K562 (cell line): ENCODE measurements around the gene PLEKHA6. TPM values are rescaled to one million over a fixed set of nuclear protein-coding genes. Genes with fewer than 3 reads are reported as not detected.

Experiments used
- ATAC-seq: fragments of 200-7000 bp; cut with Tn5 transposase; 3 replicates; pipeline ENCODE4 v1.9.1; 2020; ENCODE audit warnings: moderate library complexity
- BruUV-seq: library from RNA; stranded (reverse); fragments of 400-500 nt; replicated peaks from 2 replicates; lab custom pipeline; 2021; lab: Mats Ljungman, UMichigan
- CTCF ChIA-PET: fragments of 300-600 bp; formaldehyde crosslinking; extraction: SDS; loops from one replicate; lab custom pipeline; 2021; ENCODE audit warnings: low intra/inter-chr PET ratio; lab: Yijun Ruan, JAX
- POLR2A ChIA-PET: fragments of 300-600, 350-650 bp; sonication (Branson Sonifier 250); formaldehyde crosslinking; extraction: SDS; loops from one replicate; lab custom pipeline; 2021; ENCODE audit warnings: antibody characterized with exemption, inconsistent platforms; lab: Yijun Ruan, JAX
- DNase-seq, 4 experiments: peaks; one replicate each; pipeline versions ENCODE4 v3.0.0 to v3.0.0-alpha.2; 2011 to 2018; ENCODE audit warnings: low spot score in 3 of 4, mixed read lengths in 3 of 4; ENCODE audit errors: extremely low read depth in 1 of 4
- FAIRE-seq: peaks from 2 replicates; lab custom pipeline; 2011; peaks lifted over from hg19 to GRCh38; lab: Jason Lieb, UNC
- H2AFZ ChIP-seq: 2 replicates; pipeline ENCODE4 v1.6.0; 2011; ENCODE audit warnings: low read depth, low read length, control low read depth, inconsistent platforms
- H3K27ac ChIP-seq: fragments of 200-600 bp; 3 replicates; pipeline ENCODE4 v1.8.0; 2011; ENCODE audit warnings: low read depth, mild to moderate bottlenecking, control low read depth, inconsistent platforms, low read length, moderate library complexity, mixed read lengths; ENCODE audit errors: extremely low read depth
- H3K27me3 ChIP-seq, 2 experiments: fragments of 300-600 bp in 1 of 2; 2 replicates in 1 of 2; 3 replicates in 1 of 2; pipeline versions ENCODE4 v1.6.0 to v1.8.0; 2011; ENCODE audit warnings: inconsistent platforms in 2 of 2, low read length in 2 of 2, mild to moderate bottlenecking in 1 of 2, mixed read lengths in 1 of 2, moderate library complexity in 1 of 2; ENCODE audit not compliant: control insufficient read depth in 2 of 2, insufficient read depth in 2 of 2
- H3K36me3 ChIP-seq: fragments of 300-600 bp; 3 replicates; pipeline ENCODE4 v1.8.0; 2011; ENCODE audit warnings: mild to moderate bottlenecking, low read length, inconsistent platforms; ENCODE audit not compliant: control insufficient read depth, insufficient read depth
- H3K4me1 ChIP-seq, 2 experiments: fragments of 200-600 bp in 1 of 2; replicated peaks in 1 of 2; 2 replicates in 1 of 2; 3 replicates in 1 of 2; pipeline versions ENCODE4 v1.5.1 to v1.8.0; 2011; ENCODE audit warnings: inconsistent platforms in 2 of 2, low read length in 2 of 2, mild to moderate bottlenecking in 1 of 2, mixed read lengths in 1 of 2, moderate library complexity in 1 of 2; ENCODE audit not compliant: control insufficient read depth in 2 of 2, insufficient read depth in 2 of 2
- H3K4me2 ChIP-seq: 2 replicates; pipeline ENCODE4 v1.6.1; 2011; ENCODE audit warnings: low read length, control low read depth, inconsistent platforms, mixed read lengths; ENCODE audit not compliant: insufficient read depth
- H3K4me3 ChIP-seq: fragments of 200-600 bp; sonication (generic), shearing (Covaris generic); 2 replicates; pipeline ENCODE4 v1.5.1; 2016; ENCODE audit warnings: control low read depth, inconsistent platforms
- H3K79me2 ChIP-seq: fragments of 200-600 bp; 3 replicates; pipeline ENCODE4 v1.8.0; 2011; ENCODE audit warnings: low read length, inconsistent platforms; ENCODE audit not compliant: control insufficient read depth, insufficient read depth
- H3K9ac ChIP-seq, 2 experiments: 2 replicates each; pipeline versions ENCODE4 v1.6.0 to v1.6.1; 2011; ENCODE audit warnings: low read depth in 2 of 2, low read length in 2 of 2, control low read depth in 1 of 2, inconsistent platforms in 1 of 2, mild to moderate bottlenecking in 1 of 2, mixed read lengths in 1 of 2; ENCODE audit not compliant: insufficient read depth in 1 of 2
- H3K9me1 ChIP-seq: one replicate; pipeline ENCODE4 v1.6.0; 2011; ENCODE audit warnings: inconsistent platforms, mild to moderate bottlenecking, low read length, moderate library complexity; ENCODE audit not compliant: control insufficient read depth, insufficient read depth
- H3K9me3 ChIP-seq: replicated peaks from 2 replicates; pipeline ENCODE4 v1.5.1; 2011; ENCODE audit warnings: low read depth, low read length, inconsistent platforms; ENCODE audit not compliant: control insufficient read depth, insufficient read depth
- H4K20me1 ChIP-seq: replicated peaks from 2 replicates; pipeline ENCODE4 v1.6.1; 2011; ENCODE audit warnings: low read length, inconsistent platforms, mixed read lengths; ENCODE audit not compliant: control insufficient read depth, insufficient read depth
- E2F6 ChIP-seq, 2 experiments: IDR thresholded peaks; 2 replicates each; pipeline ENCODE4 v1.6.1; 2011; ENCODE audit warnings: borderline replicate concordance in 1 of 2, control low read depth in 1 of 2, low read depth in 1 of 2, low read length in 1 of 2, mild to moderate bottlenecking in 1 of 2, mixed read lengths in 1 of 2, moderate library complexity in 1 of 2; ENCODE audit not compliant: insufficient read depth in 1 of 2, insufficient read length in 1 of 2, poor library complexity in 1 of 2, severe bottlenecking in 1 of 2; ENCODE audit errors: extremely low read depth in 1 of 2
- HOXB6 ChIP-seq: fragments of 250-450 bp; sonication (Bioruptor Pico); IDR thresholded peaks from 2 replicates; pipeline ENCODE4 v1.5.1; 2022; ENCODE audit warnings: mild to moderate bottlenecking, borderline replicate concordance
- IRF2 ChIP-seq: sonication (generic); formaldehyde crosslinking; IDR thresholded peaks from 2 replicates; pipeline ENCODE4 v1.8.1; 2022; ENCODE audit warnings: mild to moderate bottlenecking, missing genetic modification reagents
- NR3C1 ChIP-seq: sonication (generic); formaldehyde crosslinking; IDR thresholded peaks from 2 replicates; pipeline ENCODE4 v1.8.1; 2022; ENCODE audit warnings: missing genetic modification reagents
- PML ChIP-seq: IDR thresholded peaks from 2 replicates; pipeline ENCODE4 v1.6.1; 2012; ENCODE audit warnings: low read length, inconsistent platforms
- RAD51 ChIP-seq: fragments of 450-650 bp; IDR thresholded peaks from 2 replicates; pipeline ENCODE4 v1.7.1; 2016; ENCODE audit warnings: low read depth, mild to moderate bottlenecking, borderline replicate concordance
- RBBP5 ChIP-seq: fragments of 200-600 bp; sonication (generic); IDR thresholded peaks from 2 replicates; pipeline ENCODE4 v1.6.1; 2012; ENCODE audit warnings: borderline replicate concordance, mild to moderate bottlenecking, low read length, control low read depth, inconsistent platforms; ENCODE audit not compliant: insufficient read depth, poor library complexity, severe bottlenecking
- TOE1 ChIP-seq, 2 experiments: fragments of 450-650 bp in 1 of 2; sonication (generic) in 1 of 2; formaldehyde crosslinking in 1 of 2; IDR thresholded peaks; 2 replicates each; pipeline versions ENCODE4 v1.7.1 to v1.8.0; 2016 to 2022; ENCODE audit warnings: borderline replicate concordance in 2 of 2, mild to moderate bottlenecking in 2 of 2, antibody characterized with exemption in 1 of 2, inconsistent platforms in 1 of 2, low read depth in 1 of 2, missing genetic modification reagents in 1 of 2, moderate library complexity in 1 of 2
- ZNF699 ChIP-seq: fragments of 250-450 bp; sonication (Bioruptor Pico); IDR thresholded peaks from 2 replicates; pipeline ENCODE4 v1.8.0; 2021; ENCODE audit warnings: mild to moderate bottlenecking, moderate library complexity; ENCODE audit not compliant: insufficient replicate concordance
- in situ Hi-C: fragments of 300-500 bp; cut with MboI; formaldehyde crosslinking; loops from 4 replicates; pipeline ENCODE4 v1.15.0; 2018; ENCODE audit warnings: inconsistent platforms, mixed read lengths
- intact Hi-C: fragments of 100-400 bp; cut with micrococcal nuclease; formaldehyde crosslinking; loops from 2 replicates; pipeline ENCODE4 v1.14.2; 2022
- polyA plus RNA-seq, 8 experiments: library from polyadenylated mRNA; depleted of rRNA in 4 of 8; stranded (reverse) in 5 of 8; unstranded in 3 of 8; fragments of >200 nt; fragmentation: Nextera tagmentation in 2 of 8; fragmentation: Illumina TruSeq in 1 of 8; extraction: Ambion mirVana in 2 of 8; extraction: Trizol in 1 of 8; gene quantifications; 2 replicates each; pipeline versions ENCODE4 v1.2.1 to v1.2.3, GENCODE V29; 2011 to 2014; ENCODE audit warnings: inconsistent platforms in 1 of 8, missing spikeins in 1 of 8
- total RNA-seq, 7 experiments: library from RNA; depleted of rRNA in 6 of 7; stranded (reverse); fragments of >200 nt in 6 of 7; fragmentation: Illumina TruSeq in 2 of 7; extraction: Trizol in 2 of 7; gene quantifications; 2 replicates each; pipeline versions ENCODE4 v1.2.1 to v1.2.3, GENCODE V29; 2011 to 2021; ENCODE audit warnings: low replicate concordance in 1 of 7

PLEKHA6 gene
- total and polyA plus RNA-seq, 9 of the 15 experiments (the other 6 are each of a cell fraction or from before 2014, with no cell fraction given): under 0.01 to 0.33 (median 0.01) TPM; not detected in 4

GRCh38 chr1:204339541-204339940 lies 20.2 kb downstream of the PLEKHA6 start:
- intact Hi-C loops: no loop called here
- Histone ChIP-seq H3K9ac (no peak overlapping the region), H4K20me1 (0 out of 2 replicates have a peak, but pooled peaks cover 3% of the 10 kb centered on the region), H3K79me2 (no peaks in the 10 kb centered on the region), H2AFZ (no peak overlapping the region), H3K9me3 (no peaks in the 10 kb centered on the region), H3K36me3 (no peaks in the 10 kb centered on the region), H3K4me3 (no peak overlapping the region), H3K27ac (no peak overlapping the region), H3K27me3 (peaks cover 60 to 72% of the 10 kb centered on the region in 2 experiments), H3K4me1 (no peaks in the 10 kb centered on the region), H3K4me2 (no peak overlapping the region), H3K9me1 (no peaks in the 10 kb centered on the region)
- in situ Hi-C loops: no loop called here
- BruUV-seq: no TSS peak
- CTCF ChIA-PET: no interaction called here
- DNase-seq (no peak), FAIRE-seq (no peak), ATAC-seq (no peak)
- no peak for TF ChIP-seq IRF2
- no peak for TF ChIP-seq TOE1 (IDR thresholded peaks at IDR 0.05; ENCODE audit: borderline replicate concordance)
- no peak for TF ChIP-seq TOE1 (CRISPR knock-in tag; IDR thresholded peaks at IDR 0.05; ENCODE audit: borderline replicate concordance, low read depth)
- no peak for TF ChIP-seq RBBP5
- TF ChIP-seq E2F6 (IDR thresholded peaks at IDR 0.05; ENCODE audit: borderline replicate concordance in 1 of 2, extremely low read depth in 1 of 2, insufficient read depth in 1 of 2, insufficient read length in 1 of 2, low read depth in 1 of 2, low read length in 1 of 2, poor library complexity in 1 of 2, severe bottlenecking in 1 of 2): no peak
- TF ChIP-seq PML: no peak
- no peak for TF ChIP-seq ZNF699 (CRISPR knock-in tag)
- TF ChIP-seq NR3C1: no peak
- TF ChIP-seq HOXB6: no peak
- no peak for TF ChIP-seq RAD51
- POLR2A ChIA-PET: no interaction called here
